H9 (cell line): Measurements from ENCODE around the gene CFAP100. TPM values are rescaled to one million over a fixed set of nuclear protein-coding genes. Genes with fewer than 3 reads are reported as not detected.

ENCODE experiments used
- DNase-seq: peaks from one replicate; pipeline ENCODE4 v3.0.0-alpha.2; 2017
- H2AFZ ChIP-seq: one replicate; pipeline ENCODE4 v1.6.1; 2013; ENCODE audit warnings: mild to moderate bottlenecking, low read length, control low read depth, moderate library complexity
- H2AK5ac ChIP-seq: 2 replicates; pipeline ENCODE4 v1.6.1; 2013; ENCODE audit warnings: low read length, control low read depth, mixed read lengths; ENCODE audit not compliant: insufficient read length
- H2BK120ac ChIP-seq: one replicate; pipeline ENCODE4 v1.6.1; 2013; ENCODE audit warnings: low read depth, mild to moderate bottlenecking, low read length, control low read depth, inconsistent platforms; ENCODE audit not compliant: poor library complexity, severe bottlenecking
- H2BK12ac ChIP-seq: 2 replicates; pipeline ENCODE4 v1.6.1; 2013; ENCODE audit warnings: low read length, control low read depth, mixed read lengths, low read depth; ENCODE audit not compliant: insufficient read length
- H2BK15ac ChIP-seq: 2 replicates; pipeline ENCODE4 v1.6.1; 2013; ENCODE audit warnings: low read depth, low read length, control low read depth
- H2BK20ac ChIP-seq: one replicate; pipeline ENCODE4 v1.6.1; 2013; ENCODE audit warnings: low read depth, mild to moderate bottlenecking, low read length, control low read depth, inconsistent platforms; ENCODE audit not compliant: poor library complexity, severe bottlenecking
- H2BK5ac ChIP-seq: 2 replicates; pipeline ENCODE4 v1.6.1; 2013; ENCODE audit warnings: low read length, control low read depth, mixed read lengths; ENCODE audit not compliant: insufficient read length
- H3K14ac ChIP-seq: 2 replicates; pipeline ENCODE4 v1.6.1; 2013; ENCODE audit warnings: low read length, control low read depth; ENCODE audit not compliant: insufficient read depth
- H3K18ac ChIP-seq: 2 replicates; pipeline ENCODE4 v1.6.1; 2013; ENCODE audit warnings: low read depth, mild to moderate bottlenecking, mixed read lengths, low read length, control low read depth; ENCODE audit not compliant: insufficient read length
- H3K23ac ChIP-seq: 2 replicates; pipeline ENCODE4 v1.6.1; 2013; ENCODE audit warnings: low read length, control low read depth, mixed read lengths, low read depth; ENCODE audit not compliant: insufficient read length
- H3K23me2 ChIP-seq: 2 replicates; pipeline ENCODE4 v1.6.1; 2013; ENCODE audit warnings: low read depth, mild to moderate bottlenecking, mixed read lengths, low read length, control low read depth; ENCODE audit not compliant: insufficient read length, poor library complexity, severe bottlenecking
- H3K27ac ChIP-seq: 2 replicates; pipeline ENCODE4 v1.5.1; 2013; ENCODE audit warnings: low read length, control low read depth, mixed read lengths, low read depth; ENCODE audit not compliant: insufficient read length
- H3K27me3 ChIP-seq: 2 replicates; pipeline ENCODE4 v1.6.1; 2013; ENCODE audit warnings: low read length, control low read depth, inconsistent platforms; ENCODE audit not compliant: insufficient read depth
- H3K4ac ChIP-seq: 2 replicates; pipeline ENCODE4 v1.6.1; 2013; ENCODE audit warnings: low read depth, mild to moderate bottlenecking, control low read depth, inconsistent platforms, low read length, moderate library complexity
- H3K4me1 ChIP-seq: 2 replicates; pipeline ENCODE4 v1.6.1; 2013; ENCODE audit warnings: low read length, control low read depth, inconsistent platforms; ENCODE audit not compliant: insufficient read depth
- H3K4me2 ChIP-seq: 2 replicates; pipeline ENCODE4 v1.6.1; 2013; ENCODE audit warnings: low read length, control low read depth, mixed read lengths; ENCODE audit not compliant: insufficient read length, insufficient read depth
- H3K56ac ChIP-seq: 2 replicates; pipeline ENCODE4 v1.6.1; 2013; ENCODE audit warnings: low read depth, mild to moderate bottlenecking, mixed read lengths, low read length, control low read depth; ENCODE audit not compliant: insufficient read length
- H3K79me1 ChIP-seq: 2 replicates; pipeline ENCODE4 v1.6.1; 2013; ENCODE audit warnings: low read depth, mild to moderate bottlenecking, moderate library complexity, low read length, control low read depth, inconsistent platforms; ENCODE audit not compliant: insufficient read depth, poor library complexity, severe bottlenecking
- H3K79me2 ChIP-seq: 2 replicates; pipeline ENCODE4 v1.6.1; 2013; ENCODE audit warnings: low read length, control low read depth, inconsistent platforms; ENCODE audit not compliant: insufficient read depth
- H3K9ac ChIP-seq: 2 replicates; pipeline ENCODE4 v1.6.1; 2013; ENCODE audit warnings: low read length, control low read depth, mixed read lengths; ENCODE audit not compliant: insufficient read length; ENCODE audit errors: extremely low read depth
- H3K9me3 ChIP-seq: one replicate; pipeline ENCODE4 v1.6.1; 2013; ENCODE audit warnings: low read depth, low read length, inconsistent platforms; ENCODE audit not compliant: control insufficient read depth
- H3T11ph ChIP-seq: one replicate; pipeline ENCODE4 v1.6.1; 2013; ENCODE audit warnings: mild to moderate bottlenecking, low read length, control low read depth, inconsistent platforms
- H4K20me1 ChIP-seq: one replicate; pipeline ENCODE4 v1.6.1; 2013; ENCODE audit not compliant: control insufficient read depth, insufficient read length, insufficient read depth
- H4K5ac ChIP-seq: 2 replicates; pipeline ENCODE4 v1.6.1; 2013; ENCODE audit warnings: low read depth, mild to moderate bottlenecking, mixed read lengths, low read length, control low read depth; ENCODE audit not compliant: insufficient read length
- H4K8ac ChIP-seq: replicated peaks from 2 replicates; pipeline ENCODE4 v1.6.1; 2013; ENCODE audit warnings: low read length, control low read depth, mixed read lengths, low read depth; ENCODE audit not compliant: insufficient read length
- H4K91ac ChIP-seq: 2 replicates; pipeline ENCODE4 v1.6.1; 2013; ENCODE audit warnings: low read depth, mild to moderate bottlenecking, moderate library complexity, mixed read lengths, low read length, control low read depth; ENCODE audit not compliant: insufficient read length
- H3K27ac Mint-ChIP-seq, 3 experiments: 2 replicates in 2 of 3; 3 replicates in 1 of 3; pipeline ENCODE4 v1.8.0; 2020 to 2021; ENCODE audit warnings: mixed read lengths in 3 of 3, mild to moderate bottlenecking in 1 of 3, moderate library complexity in 1 of 3
- H3K27me3 Mint-ChIP-seq: 2 replicates; pipeline ENCODE4 v1.8.0; 2021; ENCODE audit warnings: low read depth, mild to moderate bottlenecking, moderate library complexity, mixed read lengths
- H3K36me3 Mint-ChIP-seq, 3 experiments: 2 replicates in 2 of 3; 3 replicates in 1 of 3; pipeline ENCODE4 v1.8.0; 2020 to 2021; ENCODE audit warnings: low read depth in 3 of 3, mixed read lengths in 3 of 3; ENCODE audit not compliant: insufficient read depth in 1 of 3
- H3K4me1 Mint-ChIP-seq, 2 experiments: 2 replicates each; pipeline ENCODE4 v1.8.0; 2020; ENCODE audit warnings: mixed read lengths in 2 of 2
- H3K4me3 Mint-ChIP-seq, 2 experiments: 2 replicates in 1 of 2; 3 replicates in 1 of 2; pipeline ENCODE4 v1.8.0; 2020 to 2021; ENCODE audit warnings: mild to moderate bottlenecking in 2 of 2, mixed read lengths in 2 of 2, moderate library complexity in 1 of 2
- H3K9me3 Mint-ChIP-seq, 2 experiments: 2 replicates in 1 of 2; 3 replicates in 1 of 2; pipeline ENCODE4 v1.8.0; 2020; ENCODE audit warnings: mild to moderate bottlenecking in 2 of 2, mixed read lengths in 2 of 2, moderate library complexity in 1 of 2
- CTCF ChIP-seq: fragments of 200-600 bp; sonication (generic); conservative IDR thresholded peaks from 3 replicates; pipeline ENCODE4 v1.8.0; 2021; ENCODE audit warnings: antibody characterized with exemption, mild to moderate bottlenecking
- WGBS: extraction: QIAGEN DNeasy Blood & Tissue Kit; methylation state at CpG from one replicate; pipeline ENCODE4 v1.1.7; 2013; ENCODE audit warnings: missing lambda C conversion rate, low lambda C conversion rate, mixed read lengths; ENCODE audit not compliant: insufficient read length; ENCODE audit errors: extremely low coverage; 5-methylcytosine and 5-hydroxymethylcytosine counted together
- total RNA-seq: library from RNA; stranded (reverse); gene quantifications from 2 replicates; pipeline ENCODE4 v1.2.1, GENCODE V29; 2021

Gene CFAP100
- total RNA-seq, 1 experiment from 2014 or later: 0.44 TPM

GRCh38 chr3:126485956-126486355, 91.2 kb downstream of the CFAP100 start:
- Histone ChIP-seq H2BK120ac (no peak overlapping the region), H4K5ac (no peak overlapping the region), H3K14ac (no peak overlapping the region), H3K4me2 (no peak overlapping the region), H3T11ph (no peak overlapping the region), H2BK15ac (no peak overlapping the region), H3K23me2 (no peaks in the 10 kb centered on the region), H3K23ac (no peak overlapping the region), H4K91ac (no peak overlapping the region), H3K79me2 (no peaks in the 10 kb centered on the region), H3K27me3 (no peaks in the 10 kb centered on the region), H3K18ac (no peak overlapping the region), H3K4ac (no peak overlapping the region; the same call in 1 of the 2 replicates), H2AK5ac (no peak overlapping the region), H3K79me1 (no peaks in the 10 kb centered on the region), H3K9me3 (no peaks in the 10 kb centered on the region), H3K4me1 (peaks cover 8% of the 10 kb centered on the region; the same call in 1 of the 2 replicates), H4K8ac (no peak overlapping the region), H2AFZ (no peak overlapping the region), H3K56ac (no peak overlapping the region), H3K9ac (no peak overlapping the region), H2BK20ac (no peak overlapping the region), H3K27ac (no peak overlapping the region), H4K20me1 (no peaks in the 10 kb centered on the region), H2BK12ac (no peak overlapping the region), H2BK5ac (no peak overlapping the region)
- H3K27ac Mint-ChIP-seq: no peak overlapping the region
- H3K27me3 Mint-ChIP-seq: peaks cover 6% of the 10 kb centered on the region
- H3K9me3 Mint-ChIP-seq: no peaks in the 10 kb centered on the region; a peak in 1 of 5 replicates
- H3K4me3 Mint-ChIP-seq: no peak overlapping the region
- H3K36me3 Mint-ChIP-seq: no peaks in the 10 kb centered on the region
- no peak for DNase-seq
- peaks cover 32 to 41% of the 10 kb centered on the region in 2 experiments for H3K4me1 Mint-ChIP-seq
- no CpG with 5 or more reads among the region's 9 CpGs for WGBS
- no peak for TF ChIP-seq CTCF

Other genes with a start within 250 kb of the CFAP100 start
- 0.68 and 0.90 TPM in 2 replicates for gene ALDH1L1, start 214.3 kb upstream of the CFAP100 start, total RNA-seq
- gene KLF15, start 37.5 kb upstream of the CFAP100 start, total RNA-seq: 10.8 and 11.4 TPM in 2 replicates
- 26.9 and 28.3 TPM in 2 replicates for gene ZXDC, start 81.0 kb downstream of the CFAP100 start, total RNA-seq
- gene UROC1, start 122.9 kb downstream of the CFAP100 start, total RNA-seq: not detected in 2 replicates
- 0.85 and 0.99 TPM in 2 replicates for gene CHST13, start 129.2 kb downstream of the CFAP100 start, total RNA-seq
- not detected in 2 replicates for gene C3orf22, start 164.0 kb downstream of the CFAP100 start, total RNA-seq